Stimulated activated CD8-positive, alpha-beta memory T cell treated with anti-CD3 and anti-CD28 coated beads, Interleukin-15, amount 100 ng/mL, for 24 hours (primary cell): ENCODE measurements around the gene TLX1.

ENCODE experiments used
- DNase-seq: peaks from one replicate; pipeline ENCODE4 v3.0.0-alpha.2; 2020; ENCODE audit warnings: low read depth

The TLX1 gene

DNA sequence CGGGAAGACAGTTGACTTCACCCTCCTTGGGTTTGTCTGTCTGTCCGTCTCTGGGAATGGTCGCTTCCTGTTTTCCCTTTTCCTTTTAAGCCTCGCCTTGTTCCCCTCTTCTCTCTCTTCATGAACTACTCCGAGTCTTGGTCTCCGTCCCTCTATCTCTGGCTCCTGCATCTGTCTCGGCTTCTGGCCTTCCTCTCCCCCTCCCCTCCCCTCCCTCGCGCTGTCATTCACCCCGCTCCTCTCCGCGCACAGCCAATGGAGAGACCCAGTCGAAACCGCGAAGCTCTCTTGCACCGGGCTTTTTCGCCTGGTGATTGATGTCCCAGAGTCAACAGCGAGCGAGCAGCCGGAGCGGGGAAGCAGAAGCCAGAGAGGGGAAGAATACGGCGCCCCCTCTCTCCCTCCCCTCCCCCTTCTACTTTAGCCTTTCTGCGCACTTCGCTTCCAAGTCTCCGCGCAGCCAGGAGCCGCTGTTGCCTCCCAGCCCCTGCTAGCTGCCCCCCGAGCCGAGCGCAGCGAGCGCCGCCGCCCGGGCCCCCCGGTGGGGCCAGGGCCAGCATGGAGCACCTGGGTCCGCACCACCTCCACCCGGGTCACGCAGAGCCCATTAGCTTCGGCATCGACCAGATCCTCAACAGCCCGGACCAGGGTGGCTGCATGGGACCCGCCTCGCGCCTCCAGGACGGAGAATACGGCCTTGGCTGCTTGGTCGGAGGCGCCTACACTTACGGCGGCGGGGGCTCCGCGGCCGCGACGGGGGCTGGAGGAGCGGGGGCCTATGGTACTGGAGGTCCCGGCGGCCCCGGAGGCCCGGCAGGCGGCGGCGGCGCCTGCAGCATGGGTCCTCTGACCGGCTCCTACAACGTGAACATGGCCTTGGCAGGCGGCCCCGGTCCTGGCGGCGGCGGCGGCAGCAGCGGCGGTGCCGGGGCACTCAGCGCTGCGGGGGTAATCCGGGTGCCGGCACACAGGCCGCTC, at the start of gene TLX1:
TLX1 (plus strand) TSS at position 317 of the 978 bp plus-strand sequence; CDS start at position 559, 242 bp downstream.
- no peak for DNase-seq

DNA sequence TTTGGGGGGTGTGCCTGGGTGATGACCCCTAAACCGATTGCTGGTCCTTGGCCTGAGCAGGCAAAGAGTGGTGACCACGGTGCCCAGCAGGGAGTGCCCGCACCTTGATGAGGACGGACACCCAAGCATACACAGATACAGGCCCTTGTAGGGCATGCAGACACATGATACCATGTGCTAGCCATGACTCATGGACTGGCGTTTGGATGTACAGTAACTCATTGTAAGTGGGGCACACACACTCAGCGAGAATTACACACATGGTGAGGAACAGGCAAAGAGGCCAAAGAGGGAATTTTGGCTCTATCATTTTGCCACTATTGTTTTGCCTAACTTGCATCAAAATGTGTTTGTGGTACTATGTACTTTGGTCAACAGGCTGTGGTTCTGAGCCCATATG, 45.3 kb upstream of the TLX1 start:
- no peak for DNase-seq

DNA sequence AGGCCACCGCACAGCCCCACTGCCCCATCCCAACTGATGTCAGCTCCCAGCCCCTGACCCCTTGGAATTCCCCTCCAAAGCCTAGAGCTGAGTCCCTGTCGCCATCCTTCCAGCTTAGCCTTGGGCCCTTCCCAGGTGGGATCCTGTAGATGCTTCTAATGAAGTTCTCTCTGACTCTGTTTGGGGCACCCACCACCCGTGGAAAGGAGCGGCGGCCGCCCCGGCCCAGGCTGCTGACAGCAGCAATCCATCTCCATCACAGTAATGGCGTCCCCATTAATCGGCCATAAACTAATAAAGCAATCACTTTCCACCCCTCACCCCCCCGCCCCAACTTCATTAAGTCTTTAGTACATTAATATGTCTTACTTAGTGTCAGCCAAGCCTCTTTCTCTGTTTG, 43.7 kb upstream of the TLX1 start:
- DNase-seq, result no peak

DNA sequence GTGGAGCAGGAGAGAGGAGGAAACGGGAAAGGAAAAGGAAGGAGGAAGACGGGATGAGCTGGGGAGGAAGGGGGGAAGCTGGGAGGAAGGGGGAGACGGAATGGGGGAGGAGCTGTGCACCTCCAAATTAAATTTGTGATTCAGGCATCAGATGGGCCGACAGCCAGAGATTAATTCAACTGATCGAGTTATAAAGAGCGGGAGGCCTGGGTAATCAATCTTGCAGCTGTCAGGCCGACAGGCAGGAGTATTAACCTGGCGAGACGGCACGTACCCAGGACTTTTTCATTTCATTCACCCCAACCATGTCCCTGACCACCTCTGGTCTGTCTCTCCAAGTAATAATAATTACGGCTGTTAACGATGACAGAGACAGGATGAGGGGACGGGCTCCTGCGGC, 43.1 kb upstream of the TLX1 start:
- no peak for DNase-seq

DNA sequence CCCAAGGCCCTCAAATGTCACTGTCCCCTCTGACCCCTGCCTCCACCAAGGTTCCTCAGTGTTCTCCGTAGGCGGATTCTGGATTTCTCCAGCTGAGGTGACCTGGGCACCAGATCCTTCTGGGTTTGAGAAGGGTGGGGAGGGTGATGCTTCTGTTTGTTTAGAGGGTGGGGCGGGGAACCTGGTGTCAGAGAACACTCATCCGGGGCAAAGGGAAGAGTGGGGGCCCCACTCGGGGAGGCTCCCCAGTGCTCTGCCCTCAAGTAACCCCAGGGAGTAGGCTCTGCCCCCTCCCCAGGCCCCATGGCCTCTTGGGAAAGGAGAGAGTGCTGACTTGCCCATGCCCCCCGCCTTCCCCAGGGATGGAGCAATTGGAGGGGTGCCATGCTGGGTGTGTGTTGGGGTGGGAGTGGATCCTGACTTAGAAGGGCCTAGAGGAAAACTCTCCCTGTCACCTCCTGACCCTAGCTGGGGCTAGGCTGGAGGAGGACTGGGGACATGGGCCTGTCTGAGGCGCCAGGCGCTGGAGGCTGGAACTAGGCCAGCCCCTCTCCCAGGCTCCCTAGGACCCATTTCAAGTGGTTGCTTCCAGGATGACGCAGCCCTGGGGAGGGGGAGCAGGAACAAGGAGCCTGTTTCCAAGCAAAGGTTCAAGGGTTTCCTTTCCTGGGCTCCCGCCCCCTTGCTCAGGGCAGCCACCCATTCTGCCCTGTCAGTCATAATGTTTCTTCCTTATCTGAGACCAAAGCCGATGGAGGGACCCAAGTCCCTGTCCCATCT, 41.4 kb upstream of the TLX1 start:
- no peak for DNase-seq

DNA sequence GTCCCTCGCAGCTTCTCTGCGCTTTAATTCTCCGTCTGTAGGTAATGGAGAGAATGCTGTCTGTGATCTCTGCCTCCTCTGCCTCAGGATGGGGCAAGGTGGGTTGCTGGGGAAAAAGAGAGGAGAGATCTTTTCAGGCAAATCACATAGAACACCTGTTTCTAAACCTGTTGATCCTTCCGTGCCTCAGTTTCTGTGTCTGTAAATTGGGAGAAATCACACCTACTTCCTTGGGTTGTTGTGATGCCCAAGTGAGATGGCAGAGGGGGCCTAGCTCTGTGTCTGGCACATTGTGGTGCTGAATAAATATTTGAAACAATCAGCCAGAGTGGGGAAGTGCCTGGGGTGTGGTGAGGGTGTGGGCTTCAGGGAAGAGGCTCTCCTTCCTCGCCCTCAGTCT, 40.5 kb upstream of the TLX1 start:
- DNase-seq, result no peak

DNA sequence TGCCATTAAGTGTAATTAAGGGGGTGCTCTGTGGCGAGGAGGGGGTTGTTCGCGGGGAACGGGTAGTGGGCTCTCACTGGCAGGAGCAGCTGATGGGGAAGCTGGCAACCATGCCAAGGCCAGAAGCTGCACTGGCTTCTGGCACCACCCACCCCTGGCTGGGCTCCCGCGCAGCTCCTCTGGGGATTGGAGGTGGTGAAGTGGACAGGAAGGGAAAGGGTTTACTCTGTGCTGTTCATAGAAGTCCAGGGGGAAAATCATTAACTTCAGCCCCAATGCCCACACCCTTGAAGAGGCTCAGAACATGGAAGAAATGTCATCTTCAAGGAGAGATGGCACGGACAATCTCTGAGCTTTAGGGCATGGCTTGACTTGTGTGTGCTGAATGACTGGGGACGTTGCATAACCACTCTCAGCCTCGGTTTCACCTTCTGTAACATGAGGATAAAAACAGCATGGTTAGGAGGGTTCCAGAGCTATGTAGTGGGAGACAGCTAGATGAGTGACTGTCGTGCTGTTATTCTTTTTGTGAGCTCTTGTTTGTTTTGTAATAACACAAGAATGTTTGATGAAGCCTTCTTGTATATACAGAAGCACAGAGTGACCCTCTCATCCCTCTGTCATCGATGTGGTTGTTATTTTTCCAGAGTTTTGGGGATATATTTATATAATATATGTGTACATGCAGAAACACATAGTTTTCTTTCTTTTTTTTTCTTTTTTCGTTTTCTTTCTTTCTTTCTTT, 39.4 kb upstream of the TLX1 start:
- DNase-seq, result no peak

DNA sequence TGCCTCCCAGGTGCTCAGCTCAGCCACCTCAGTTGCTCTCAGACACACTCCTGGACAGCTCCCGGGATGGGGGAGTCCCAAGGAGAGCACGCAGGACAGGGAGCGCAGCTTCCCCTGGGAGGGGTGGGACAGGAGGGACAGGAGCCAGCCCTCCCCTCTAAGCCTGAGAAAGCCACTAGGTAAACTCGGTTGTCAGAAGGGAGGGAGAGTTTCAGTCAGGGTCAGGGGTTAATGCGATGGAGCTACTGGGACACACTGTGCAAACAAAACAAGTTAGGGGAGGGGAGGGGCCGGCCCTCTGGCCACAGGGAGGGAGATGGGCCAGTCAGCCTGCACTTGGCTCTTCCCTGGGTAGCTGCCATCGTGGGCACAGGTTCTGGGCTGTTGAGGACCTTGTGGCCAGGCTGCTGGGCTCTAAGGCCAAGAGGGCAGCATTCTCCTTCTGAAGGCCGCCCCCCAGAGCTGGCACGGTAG, 38.2 kb upstream of the TLX1 start:
- no peak for DNase-seq

DNA sequence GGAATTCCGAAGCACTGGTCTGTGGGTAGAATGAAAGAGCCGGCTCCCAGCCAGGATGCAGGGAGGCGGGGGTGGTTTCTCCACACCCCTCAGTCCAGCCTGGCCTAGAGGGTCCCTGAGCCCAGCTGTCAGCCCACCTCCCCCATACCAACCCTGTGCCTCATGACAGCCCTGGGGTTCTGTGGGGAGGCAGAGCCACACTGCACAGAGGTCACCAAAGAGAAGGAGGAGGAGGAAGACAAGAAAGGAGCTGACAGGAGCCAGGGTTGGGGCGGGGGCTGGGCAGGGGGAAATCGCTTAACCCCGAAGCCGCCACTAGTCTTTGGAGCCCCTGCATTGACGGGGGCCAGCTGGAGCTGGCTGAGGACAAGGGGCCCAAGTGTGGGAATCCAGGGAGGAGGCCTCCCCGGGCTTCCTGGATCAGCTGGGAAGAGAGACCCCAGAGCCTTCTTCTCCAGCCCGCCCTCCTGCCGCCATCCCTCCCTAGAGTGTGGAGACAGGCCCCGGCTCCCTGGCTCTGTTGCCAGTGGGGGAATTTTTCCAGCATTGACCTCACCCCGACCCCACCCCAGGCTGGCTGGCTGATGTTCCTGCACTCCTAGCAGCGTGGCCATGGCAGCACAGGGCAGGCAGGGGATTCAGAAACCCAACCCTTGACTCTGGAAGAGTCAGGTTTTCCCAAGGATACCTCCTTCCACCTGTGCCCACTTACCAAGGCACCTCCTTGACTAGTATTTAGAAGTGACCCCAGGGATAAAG, 36.8 kb upstream of the TLX1 start:
- DNase-seq, result no peak

DNA sequence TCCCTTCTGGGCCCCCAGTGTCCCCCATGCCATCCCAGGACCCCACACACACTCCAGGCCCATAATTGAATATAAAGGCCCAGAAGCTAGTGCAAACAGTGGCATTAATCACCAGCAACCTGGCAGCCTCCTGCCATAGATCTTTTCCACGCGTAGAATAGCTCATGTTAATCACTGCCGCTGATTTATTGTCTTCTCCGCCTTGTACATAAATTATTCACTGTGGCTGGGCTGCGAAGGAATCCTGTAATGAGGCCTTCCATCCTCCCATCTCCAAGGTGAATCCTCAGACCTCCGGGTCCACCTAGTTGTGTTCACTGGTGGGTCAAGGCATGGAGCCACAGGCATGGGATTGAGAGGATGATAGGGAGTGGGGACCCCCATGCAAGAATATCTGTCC, 36.1 kb upstream of the TLX1 start:
- no peak for DNase-seq

DNA sequence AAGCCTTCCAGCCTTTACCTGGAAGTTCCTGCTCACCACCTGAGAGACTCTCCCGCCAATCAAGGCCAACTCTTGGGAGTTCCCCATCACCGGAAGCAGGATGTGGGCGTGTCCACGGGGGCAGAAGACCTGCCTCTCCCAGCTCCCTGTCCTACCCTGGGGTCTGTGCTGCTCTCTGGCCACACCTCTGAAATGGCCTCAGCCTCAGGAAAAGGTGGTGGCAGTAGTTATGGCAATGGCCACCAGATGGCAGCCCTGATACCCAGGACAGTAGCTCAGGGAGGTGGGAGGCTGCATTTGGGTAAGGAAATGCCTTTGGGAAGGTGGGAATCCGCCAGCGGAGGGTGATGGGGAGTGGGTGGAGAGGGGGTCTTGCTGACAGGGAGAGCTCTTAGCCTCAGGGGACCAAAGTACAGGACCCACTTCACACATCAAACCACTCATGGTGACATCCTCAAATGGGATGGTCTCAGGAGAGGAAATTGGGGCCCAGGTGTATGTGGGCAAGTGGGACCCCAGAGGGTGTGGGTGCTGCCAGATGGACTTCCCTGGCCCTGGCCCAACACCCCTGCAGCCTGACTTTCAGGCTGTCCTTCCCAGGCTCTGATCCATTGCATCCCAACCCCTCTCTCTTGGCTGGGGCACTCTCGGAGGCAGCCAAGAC, 35.4 kb upstream of the TLX1 start:
- peak; percentile 31 for DNase-seq

DNA sequence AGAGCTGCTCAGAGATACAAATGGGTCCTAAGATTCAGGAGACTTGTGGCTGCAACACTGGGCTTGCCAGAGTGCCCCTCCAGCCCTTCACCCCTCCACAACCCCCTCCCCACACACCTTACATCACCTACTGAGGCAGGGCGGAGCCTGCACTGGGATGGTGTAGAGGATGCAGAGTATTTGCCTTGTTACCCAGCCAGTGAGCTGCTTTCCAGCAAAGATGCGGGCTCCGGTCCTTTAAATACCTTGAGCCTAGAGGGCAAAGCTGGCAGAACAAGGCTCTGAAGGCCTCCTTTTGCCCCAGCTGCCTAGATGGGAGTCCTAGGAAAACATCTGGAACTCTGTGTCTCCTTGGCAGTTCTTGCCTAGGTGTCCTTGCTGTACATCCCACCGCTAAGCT, 34.7 kb upstream of the TLX1 start:
- no peak for DNase-seq

DNA sequence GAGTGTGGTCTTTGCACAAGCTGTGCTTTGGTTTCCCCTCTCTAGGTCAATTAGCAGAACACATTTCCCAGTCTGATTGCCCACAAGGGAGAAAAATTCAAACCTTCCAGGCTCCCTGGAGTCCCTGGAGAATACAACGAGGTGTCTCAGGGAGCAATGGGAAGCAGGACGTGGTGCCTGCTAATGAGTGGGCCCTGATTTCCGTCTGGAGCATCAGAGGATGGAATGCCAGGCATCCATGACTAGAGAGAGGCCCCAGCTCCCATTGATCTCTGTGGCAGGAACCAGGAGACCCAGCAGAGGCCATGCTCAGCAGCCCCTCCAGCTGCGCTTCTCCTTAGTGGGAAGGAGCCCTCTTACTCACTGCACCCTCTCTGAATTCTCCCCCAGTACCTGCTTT, 33.2 kb upstream of the TLX1 start:
- DNase-seq, result no peak

DNA sequence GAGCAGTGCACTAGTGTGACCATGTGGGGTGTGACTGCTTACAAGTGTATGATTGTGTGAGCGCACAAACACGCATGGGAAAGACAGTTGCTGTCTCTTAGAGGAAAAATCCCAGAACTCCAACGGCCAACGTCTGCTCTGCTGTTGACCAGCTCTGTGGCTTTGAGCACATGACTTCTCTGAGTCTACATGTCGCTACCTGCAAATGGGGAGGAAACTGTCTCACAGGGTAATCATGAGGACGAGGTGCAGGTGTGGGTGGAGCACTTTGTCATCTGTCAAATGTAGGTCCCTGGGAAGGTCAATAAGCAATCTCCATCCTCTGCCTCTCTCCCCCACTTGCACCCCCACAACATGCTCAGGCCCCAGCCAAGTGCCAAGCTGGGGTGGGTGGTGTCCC, 31.2 kb upstream of the TLX1 start:
- no peak for DNase-seq

DNA sequence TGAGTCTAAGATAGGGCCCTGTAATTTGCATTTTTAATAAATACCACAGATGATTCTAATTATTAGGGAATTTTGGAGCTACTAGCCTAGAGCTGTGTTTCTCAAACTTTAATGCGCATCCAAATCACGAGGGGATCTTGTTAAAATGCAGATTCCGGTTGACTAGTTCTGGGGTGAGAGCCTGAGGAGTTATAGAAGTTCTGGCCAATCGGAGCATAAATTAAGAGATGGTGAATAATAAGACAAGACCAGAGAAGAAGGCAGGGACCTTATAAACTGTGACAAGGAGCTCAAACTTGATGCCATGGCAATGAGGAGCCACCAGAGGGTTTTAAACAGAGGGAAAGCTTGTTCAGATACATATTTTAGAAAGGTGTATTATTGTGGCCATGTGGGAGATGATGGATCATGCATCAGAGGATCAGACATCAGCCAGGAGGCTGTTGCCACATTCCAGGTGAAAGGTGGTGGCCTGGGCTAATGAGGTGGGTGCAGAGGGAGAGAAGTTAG, 29.7 kb upstream of the TLX1 start:
- DNase-seq, result no peak

DNA sequence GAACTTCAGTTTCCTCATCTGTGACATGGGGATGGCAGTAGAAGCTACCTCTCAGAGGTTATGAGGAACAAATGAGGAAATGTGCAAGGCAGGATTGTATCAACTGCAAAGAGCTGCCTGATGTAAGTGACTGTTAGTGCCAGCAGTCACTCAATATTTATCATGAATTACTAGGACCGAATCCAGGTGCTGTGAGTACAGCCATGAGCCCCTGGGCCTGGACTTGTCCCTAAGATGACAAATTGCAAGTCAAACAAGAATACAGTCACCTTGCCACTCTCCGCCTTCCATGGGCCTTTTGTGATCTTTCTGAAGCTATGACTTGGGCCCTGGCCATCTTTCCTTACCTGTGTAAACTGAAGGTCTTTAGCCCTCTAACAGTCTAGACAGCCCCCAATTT, 27.7 kb upstream of the TLX1 start:
- no peak for DNase-seq

DNA sequence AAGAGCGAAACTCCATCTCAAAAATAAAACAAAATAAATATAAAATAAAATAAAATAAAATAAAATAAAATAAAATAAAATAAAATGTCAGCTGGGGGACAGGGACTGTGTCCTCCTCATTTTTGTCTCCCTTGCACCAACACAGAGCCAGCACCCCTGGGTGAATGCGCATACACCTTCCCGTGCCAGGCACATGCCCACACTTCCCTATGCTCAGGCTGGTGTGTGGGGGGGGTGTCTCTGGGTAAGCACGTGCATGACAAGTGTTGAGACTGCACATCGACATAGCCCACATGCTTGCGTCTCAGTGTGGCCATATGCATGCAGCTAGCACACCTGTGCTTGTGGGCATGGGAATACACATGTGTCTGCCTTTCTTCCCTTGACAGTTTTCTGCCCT, 24.7 kb upstream of the TLX1 start:
- DNase-seq, result no peak

DNA sequence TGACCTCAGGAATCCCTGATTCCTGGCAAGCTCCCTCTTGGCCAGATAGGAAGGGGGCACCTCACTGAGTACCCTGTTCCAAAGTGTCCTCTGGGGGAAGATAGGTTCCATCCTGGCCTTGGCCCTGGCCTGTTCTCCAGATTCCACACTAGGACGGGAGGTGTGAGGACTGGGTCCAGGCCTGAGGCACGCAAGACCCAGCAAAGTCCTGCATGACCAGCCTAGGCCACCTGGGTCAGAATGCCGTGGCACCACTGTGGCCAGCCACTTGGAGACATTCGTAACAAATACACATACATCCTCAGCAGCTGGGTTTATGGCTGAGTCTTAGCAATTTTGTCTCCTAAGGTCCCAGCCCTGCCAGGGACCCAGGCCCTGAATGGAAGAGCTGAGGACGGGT, 23.3 kb upstream of the TLX1 start:
- no peak for DNase-seq

DNA sequence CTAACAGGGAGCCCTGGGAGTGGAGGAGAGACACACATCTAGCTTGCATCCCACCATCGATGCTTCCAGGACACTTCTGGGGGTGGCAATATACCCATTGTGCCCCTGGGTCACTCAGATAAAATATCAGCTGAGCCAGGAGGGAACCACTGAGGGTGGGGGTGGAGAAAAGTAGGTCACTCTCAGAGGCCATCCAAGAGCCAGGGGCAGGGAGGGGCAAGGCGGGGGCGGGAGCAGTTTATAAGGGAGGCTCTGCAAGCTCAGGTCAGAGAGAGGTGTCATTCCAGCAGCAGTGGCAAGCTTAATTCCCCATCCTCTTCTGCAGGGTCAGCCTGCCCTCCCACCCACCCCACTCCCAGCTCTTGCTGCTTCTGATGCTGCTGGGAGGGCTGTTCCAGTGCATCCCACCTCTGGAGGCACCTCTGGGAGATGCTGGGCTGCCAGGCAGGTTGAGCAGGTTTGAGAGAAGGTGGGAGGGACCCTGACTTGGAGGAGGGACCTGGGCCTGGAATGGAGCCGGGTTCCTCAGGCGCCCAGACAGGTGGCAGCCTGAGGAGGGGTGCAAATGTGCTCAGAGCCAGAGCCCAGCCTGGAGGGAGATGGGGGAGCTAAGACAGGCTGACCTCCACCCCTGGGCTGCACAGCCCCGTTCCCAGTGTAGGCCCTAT, 20.1 kb upstream of the TLX1 start:
- DNase-seq, result no peak

DNA sequence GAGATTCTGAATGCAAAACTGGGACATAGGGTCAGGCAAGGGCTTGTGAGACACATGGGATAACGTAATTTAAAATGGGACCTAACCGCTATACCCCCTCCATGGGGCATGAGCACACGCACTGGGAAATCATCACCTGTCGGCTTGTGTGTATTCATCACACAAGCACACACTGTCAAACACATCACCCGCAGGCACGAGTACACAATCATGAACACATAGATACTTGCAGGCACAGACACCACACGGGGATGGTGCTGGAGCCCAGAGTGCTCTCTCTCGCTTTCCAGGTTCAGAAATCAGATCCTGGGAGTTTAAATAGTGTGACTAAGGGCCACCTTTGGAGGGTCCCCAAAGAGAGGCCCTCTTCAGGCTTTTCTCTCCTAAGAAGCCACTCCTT, 19.6 kb upstream of the TLX1 start:
- no peak for DNase-seq
